Sigmoid colon (tissue), 7 donors: Measurements from ENCODE around the gene SGO2. TPM values are rescaled to one million over a fixed set of nuclear protein-coding genes. Genes with fewer than 3 reads are reported as not detected.
"Not testable (repeated sequence)": the region's sequence is repeated elsewhere in the genome, so short reads cannot be mapped to it uniquely, and the experiment has no call there.

Experiments
- DNase-seq: peaks from one replicate; pipeline ENCODE4 v3.0.0-alpha.2; 2019
- H3K27ac ChIP-seq, 4 donors: fragments of 200-600 bp; sonication (generic); one replicate each; pipeline ENCODE4 v1.5.1; 2016 to 2019; ENCODE audit warnings: mild to moderate bottlenecking in 1 of 4
- H3K27me3 ChIP-seq, 3 donors: fragments of 200-600 bp; sonication (generic); one replicate each; pipeline ENCODE4 v1.5.1; 2019; ENCODE audit warnings: mild to moderate bottlenecking in 1 of 3
- H3K36me3 ChIP-seq, 4 donors: fragments of 200-600 bp; sonication (generic); one replicate each; pipeline ENCODE4 v1.5.1; 2016 to 2019
- H3K4me1 ChIP-seq, 4 donors: fragments of 200-600 bp; sonication (generic); one replicate each; pipeline ENCODE4 v1.5.1; 2017 to 2019
- H3K4me3 ChIP-seq, 4 donors: fragments of 200-600 bp; sonication (generic); one replicate each; pipeline ENCODE4 v1.5.1; 2017 to 2019; ENCODE audit warnings: mild to moderate bottlenecking in 2 of 4, moderate library complexity in 1 of 4
- H3K9me3 ChIP-seq, 4 donors: fragments of 200-600 bp in 3 of 4; sonication (generic) in 3 of 4; one replicate each; pipeline versions ENCODE4 v1.5.1 to v1.6.1; 2013 to 2019
- CTCF ChIP-seq, 4 experiments: fragments of 450-650 bp in 3 of 4; fragments of 200-600 bp in 1 of 4; IDR thresholded peaks; one replicate each; pipeline ENCODE4 v1.5.1; 2016 to 2019; ENCODE audit warnings: antibody characterized with exemption in 4 of 4, mild to moderate bottlenecking in 3 of 4, moderate library complexity in 2 of 4
- EP300 ChIP-seq, 4 donors: sonication (generic); formaldehyde crosslinking; IDR thresholded peaks; one replicate each; pipeline ENCODE4 v1.6.1; 2017; ENCODE audit warnings: antibody characterized with exemption in 4 of 4
- POLR2A ChIP-seq, 2 donors: fragments of 450-650 bp; IDR thresholded peaks; one replicate each; pipeline ENCODE4 v1.6.1; 2016; ENCODE audit warnings: antibody characterized with exemption in 2 of 2, mild to moderate bottlenecking in 2 of 2, moderate library complexity in 2 of 2
- POLR2AphosphoS5 ChIP-seq, 4 donors: sonication (generic); formaldehyde crosslinking; IDR thresholded peaks; one replicate each; pipeline ENCODE4 v1.6.1; 2017; ENCODE audit warnings: antibody characterized with exemption in 4 of 4
- WGBS, 2 donors: extraction: QIAGEN DNeasy Blood & Tissue Kit; methylation state at CpG; one replicate each; pipeline ENCODE4 v1.1.7; 2013; 5-methylcytosine and 5-hydroxymethylcytosine counted together
- intact Hi-C: fragments of 100-400 bp; cut with DNase I; formaldehyde crosslinking; loops from one replicate; pipeline ENCODE4 v1.15.1; 2023
- polyA plus RNA-seq, 3 donors: library from polyadenylated mRNA; stranded (reverse); fragments of 200-250 nt; gene quantifications; one replicate each; pipeline ENCODE4 v1.2.3, GENCODE V29; 2013
- total RNA-seq, 4 donors: library from RNA; depleted of rRNA; stranded (reverse); fragments of >200 nt; gene quantifications; one replicate each; pipeline ENCODE4 v1.1.0, GENCODE V29; 2016
- donor health status: healthy with polysubstance abuse.
- donor health status: Bipolar disorder and iron deficiency.
- donor health status: healthy.

SGO2 gene
- total and polyA plus RNA-seq, 7 donors: 0.60 to 5.0 (median 2.2) TPM

- Histone ChIP-seq H3K27ac (no peak overlapping the region), H3K27me3 (no peaks in the 10 kb centered on the region), H3K36me3 (no peaks in the 10 kb centered on the region), H3K4me3 (no peak overlapping the region), H3K4me1 (no peaks in the 10 kb centered on the region), H3K9me3 (no peaks in the 10 kb centered on the region)
- no peak for DNase-seq
- intact Hi-C loops: no loop called here
- TF ChIP-seq POLR2AphosphoS5 (IDR thresholded peaks at IDR 0.05) (no peak), POLR2A (IDR thresholded peaks at IDR 0.05) (no peak), EP300 (IDR thresholded peaks at IDR 0.05) (no peak), CTCF (IDR thresholded peaks at IDR 0.05) (no peak)
- WGBS, 2 donors: 72 to 85% methylated on average over 2 of the region's 2 CpGs
Measured at GRCh38 chr2:200625958-200626363, 100.0 kb downstream of the SGO2 start.

GRCh38 chr2:200627110-200627770, 101.2 kb downstream of the SGO2 start:
- Histone ChIP-seq H3K9me3 (no peaks in the 10 kb centered on the region), H3K4me1 (no peaks in the 10 kb centered on the region), H3K27me3 (no peaks in the 10 kb centered on the region), H3K4me3 (no peak overlapping the region), H3K27ac (no peak overlapping the region), H3K36me3 (no peaks in the 10 kb centered on the region)
- 79 to 82% methylated on average over 4 of the region's 4 CpGs for WGBS, 2 donors
- TF ChIP-seq POLR2AphosphoS5 (IDR thresholded peaks at IDR 0.05) (no peak), POLR2A (IDR thresholded peaks at IDR 0.05) (no peak), CTCF (IDR thresholded peaks at IDR 0.05) (no peak), EP300 (IDR thresholded peaks at IDR 0.05) (no peak)
- intact Hi-C loops: no loop called here
- DNase-seq: no peak

GRCh38 chr2:200628461-200628860, 102.5 kb downstream of the SGO2 start:
- WGBS, 2 donors: 85 to 90% methylated on average over 4 of the region's 4 CpGs

GRCh38 chr2:200631287-200631686, 105.3 kb downstream of the SGO2 start:
- no peak overlapping the region for H3K4me3 ChIP-seq
- TF ChIP-seq POLR2A (IDR thresholded peaks at IDR 0.05) (no peak), POLR2AphosphoS5 (IDR thresholded peaks at IDR 0.05) (no peak), CTCF (IDR thresholded peaks at IDR 0.05) (no peak), EP300 (IDR thresholded peaks at IDR 0.05) (no peak)
- H3K9me3 ChIP-seq: peaks cover 0 to 4% (median 0%) of the 10 kb centered on the region in 4 donors
- 88 to 96% methylated on average over 1 of the region's 1 CpG for WGBS, 2 donors
- no peak for DNase-seq
- H3K4me1 ChIP-seq: no peaks in the 10 kb centered on the region
- intact Hi-C loops: no loop called here
- H3K27me3 ChIP-seq: no peaks in the 10 kb centered on the region
- peaks cover 0 to 14% (median 0%) of the 10 kb centered on the region in 4 donors for H3K36me3 ChIP-seq
- H3K27ac ChIP-seq: no peak overlapping the region

More at GRCh38 chr2:200628461-200628860, 102.5 kb downstream of the SGO2 start:
- H3K36me3 ChIP-seq, H3K4me1 ChIP-seq, H3K4me3 ChIP-seq, H3K9me3 ChIP-seq, H3K27ac ChIP-seq, H3K27me3 ChIP-seq, intact Hi-C loops, DNase-seq: not testable (repeated sequence)

Other genes with a start within 250 kb of the SGO2 start
- gene SPATS2L, start 219.5 kb upstream of the SGO2 start, total RNA-seq: 100 to 1,000 TPM in 2 of 4 donors, 10 to 100 TPM in 2; 63.5 to 153 (median 89.0) TPM
- gene SPATS2L, start 219.5 kb upstream of the SGO2 start, polyA plus RNA-seq: 100 to 1,000 TPM; 103 to 305 (median 167) TPM
- gene KCTD18, start 16.1 kb upstream of the SGO2 start, total RNA-seq: 10 to 100 TPM; 18.1 to 33.9 (median 25.1) TPM
- 10 to 100 TPM; 10.5 to 12.6 (median 12.0) TPM for gene KCTD18, start 16.1 kb upstream of the SGO2 start, polyA plus RNA-seq
- gene AOX1, start 59.8 kb downstream of the SGO2 start, total RNA-seq: 10 to 100 TPM; 20.8 to 65.5 (median 53.9) TPM
- gene AOX1, start 59.8 kb downstream of the SGO2 start, polyA plus RNA-seq: 10 to 100 TPM in 1 of 3 donors, 1 to 10 TPM in 2; 1.6 to 27.0 (median 8.9) TPM